HepG2 (cell line): ENCODE results near the gene ZBTB18. TPM values are rescaled to one million over a fixed set of nuclear protein-coding genes. Genes with fewer than 3 reads are reported as not detected.

Source experiments
- DRAP1 ChIP-seq: IDR thresholded peaks from 2 replicates; pipeline ENCODE4 v1.6.1; 2016; ENCODE audit warnings: missing genetic modification reagents, missing compliant biosample characterization
- GZF1 ChIP-seq: sonication (generic); formaldehyde crosslinking; IDR thresholded peaks from 2 replicates; pipeline ENCODE4 v1.5.1; 2020; ENCODE audit warnings: mild to moderate bottlenecking, missing genetic modification reagents
- HNF4A ChIP-seq: sonication (generic); formaldehyde crosslinking; IDR thresholded peaks from 2 replicates; pipeline ENCODE4 v1.4.0; 2020; ENCODE audit warnings: missing genetic modification reagents
- IRX3 ChIP-seq: sonication (generic); formaldehyde crosslinking; IDR thresholded peaks from 2 replicates; pipeline ENCODE4 v1.8.1; 2023; ENCODE audit warnings: mild to moderate bottlenecking, low read depth, missing genetic modification reagents, borderline replicate concordance
- NFE2L1 ChIP-seq: sonication (generic); formaldehyde crosslinking; IDR thresholded peaks from 2 replicates; pipeline ENCODE4 v1.4.0; 2020; ENCODE audit warnings: missing genetic modification reagents, mild to moderate bottlenecking, borderline replicate concordance
- PRPF4 ChIP-seq: fragments of 200-400 bp; formaldehyde crosslinking; IDR thresholded peaks from 2 replicates; pipeline ENCODE4 v1.6.1; 2016; ENCODE audit warnings: low read length, low read depth; ENCODE audit not compliant: poor library complexity, severe bottlenecking
- SIN3B ChIP-seq: fragments of 150-350 bp; IDR thresholded peaks from 2 replicates; pipeline ENCODE4 v1.6.1; 2014; ENCODE audit warnings: low read length
- SP4 ChIP-seq: sonication (generic); formaldehyde crosslinking; IDR thresholded peaks from 2 replicates; pipeline ENCODE4 v1.8.1; 2023; ENCODE audit warnings: mild to moderate bottlenecking, missing genetic modification reagents
- TBP ChIP-seq: sonication (generic); formaldehyde crosslinking; IDR thresholded peaks from 2 replicates; pipeline ENCODE4 v1.5.0; 2020; ENCODE audit warnings: missing genetic modification reagents
- ZBTB37 ChIP-seq: sonication (generic); formaldehyde crosslinking; IDR thresholded peaks from 2 replicates; pipeline ENCODE4 v1.4.0; 2020; ENCODE audit warnings: mild to moderate bottlenecking, missing genetic modification reagents
- ZNF121 ChIP-seq: sonication (generic); formaldehyde crosslinking; IDR thresholded peaks from 2 replicates; pipeline ENCODE4 v1.5.0; 2020; ENCODE audit warnings: mild to moderate bottlenecking, missing genetic modification reagents
- ZNF235 ChIP-seq: sonication (generic); formaldehyde crosslinking; IDR thresholded peaks from 2 replicates; pipeline ENCODE4 v1.8.1; 2023; ENCODE audit warnings: mild to moderate bottlenecking, missing genetic modification reagents, borderline replicate concordance
- ZNF253 ChIP-seq: sonication (generic); formaldehyde crosslinking; IDR thresholded peaks from 2 replicates; pipeline ENCODE4 v1.8.0; 2022; ENCODE audit warnings: mild to moderate bottlenecking, missing genetic modification reagents, borderline replicate concordance
- ZNF263 ChIP-seq: sonication (generic); formaldehyde crosslinking; IDR thresholded peaks from 2 replicates; pipeline ENCODE4 v1.4.0; 2020; ENCODE audit warnings: missing genetic modification reagents
- ZNF3 ChIP-seq: IDR thresholded peaks from 2 replicates; pipeline ENCODE4 v1.7.0; 2017; ENCODE audit warnings: inconsistent platforms
- ZNF44 ChIP-seq: sonication (generic); formaldehyde crosslinking; IDR thresholded peaks from 2 replicates; pipeline ENCODE4 v1.5.1; 2020; ENCODE audit warnings: mild to moderate bottlenecking, missing genetic modification reagents
- ZNF510 ChIP-seq: sonication (generic); formaldehyde crosslinking; IDR thresholded peaks from 2 replicates; pipeline ENCODE4 v1.4.0; 2020; ENCODE audit warnings: low read depth, mild to moderate bottlenecking, missing genetic modification reagents
- ZNF670 ChIP-seq: sonication (generic); formaldehyde crosslinking; IDR thresholded peaks from 2 replicates; pipeline ENCODE4 v1.8.0; 2022; ENCODE audit warnings: mild to moderate bottlenecking, missing genetic modification reagents, borderline replicate concordance
- ZNF746 ChIP-seq: sonication (generic); formaldehyde crosslinking; IDR thresholded peaks from 2 replicates; pipeline ENCODE4 v1.8.0; 2022; ENCODE audit warnings: mild to moderate bottlenecking, missing genetic modification reagents
- ZNF792 ChIP-seq: IDR thresholded peaks from 2 replicates; pipeline ENCODE4 v1.6.1; 2016
- ZSCAN31 ChIP-seq: sonication (generic); formaldehyde crosslinking; IDR thresholded peaks from 2 replicates; pipeline ENCODE4 v1.5.0; 2020; ENCODE audit warnings: low read depth, mild to moderate bottlenecking, missing genetic modification reagents
- polyA plus RNA-seq, 8 experiments: library from polyadenylated mRNA; depleted of rRNA in 3 of 8; stranded (reverse) in 7 of 8; unstranded in 1 of 8; fragments of >200 nt; fragmentation: Illumina TruSeq in 4 of 8; extraction: Trizol in 4 of 8; gene quantifications; 2 replicates each; pipeline versions ENCODE4 v1.2.1 to v1.2.3, GENCODE V29; 2011 to 2016; ENCODE audit warnings: low read depth in 4 of 8, missing spikeins in 1 of 8, mixed read lengths in 1 of 8; ENCODE audit not compliant: insufficient read depth in 1 of 8
- total RNA-seq, 5 experiments: library from RNA; depleted of rRNA; stranded (reverse); fragments of >200 nt; fragmentation: Illumina TruSeq; extraction: Trizol; gene quantifications; 2 replicates each; pipeline ENCODE4 v1.2.3, GENCODE V29; 2016; ENCODE audit warnings: low read depth in 1 of 5
- TF ChIP-seq, protein P1 (sequence below): sonication (generic); formaldehyde crosslinking; IDR thresholded peaks from 2 replicates; pipeline ENCODE4; 2020; ENCODE audit warnings: missing genetic modification reagents, mild to moderate bottlenecking, borderline replicate concordance

ZBTB18 gene
- total and polyA plus RNA-seq, 2 of the 13 experiments (the other 11 are each of a cell fraction or from before 2014, with no cell fraction given) = 3.1 to 4.3 TPM

- TF ChIP-seq ZNF670 (no peak), HNF4A (no peak), ZNF44 (CRISPR knock-in tag) (no peak), SIN3B (no peak), SP4 (CRISPR knock-in tag) (no peak), PRPF4 (no peak), IRX3 (no peak), ZNF510 (CRISPR knock-in tag) (no peak), TBP (CRISPR knock-in tag) (no peak), ZNF263 (CRISPR knock-in tag) (peak; percentile 27; the same call in 1 of the 2 replicates), GZF1 (CRISPR knock-in tag) (0 out of 2 replicates have a peak, but pooled peaks have one; percentile 40), DRAP1 (peak; percentile 13; the same call in 1 of the 2 replicates), ZNF3 (no peak), ZNF746 (CRISPR knock-in tag) (no peak; the same call in 1 of the 2 replicates), ZNF792 (CRISPR knock-in tag) (no peak; the same call in 1 of the 2 replicates), ZBTB37 (CRISPR knock-in tag) (no peak), ZNF235 (CRISPR knock-in tag) (no peak), ZNF121 (CRISPR knock-in tag) (0 out of 2 replicates have a peak, but pooled peaks have one; percentile 18), ZNF253 (CRISPR knock-in tag) (no peak), NFE2L1 (CRISPR knock-in tag) (peak; percentile 60; the same call in 1 of the 2 replicates), ZSCAN31 (CRISPR knock-in tag) (peak; percentile 69; the same call in 1 of the 2 replicates)
- TF ChIP-seq, protein P1, sequence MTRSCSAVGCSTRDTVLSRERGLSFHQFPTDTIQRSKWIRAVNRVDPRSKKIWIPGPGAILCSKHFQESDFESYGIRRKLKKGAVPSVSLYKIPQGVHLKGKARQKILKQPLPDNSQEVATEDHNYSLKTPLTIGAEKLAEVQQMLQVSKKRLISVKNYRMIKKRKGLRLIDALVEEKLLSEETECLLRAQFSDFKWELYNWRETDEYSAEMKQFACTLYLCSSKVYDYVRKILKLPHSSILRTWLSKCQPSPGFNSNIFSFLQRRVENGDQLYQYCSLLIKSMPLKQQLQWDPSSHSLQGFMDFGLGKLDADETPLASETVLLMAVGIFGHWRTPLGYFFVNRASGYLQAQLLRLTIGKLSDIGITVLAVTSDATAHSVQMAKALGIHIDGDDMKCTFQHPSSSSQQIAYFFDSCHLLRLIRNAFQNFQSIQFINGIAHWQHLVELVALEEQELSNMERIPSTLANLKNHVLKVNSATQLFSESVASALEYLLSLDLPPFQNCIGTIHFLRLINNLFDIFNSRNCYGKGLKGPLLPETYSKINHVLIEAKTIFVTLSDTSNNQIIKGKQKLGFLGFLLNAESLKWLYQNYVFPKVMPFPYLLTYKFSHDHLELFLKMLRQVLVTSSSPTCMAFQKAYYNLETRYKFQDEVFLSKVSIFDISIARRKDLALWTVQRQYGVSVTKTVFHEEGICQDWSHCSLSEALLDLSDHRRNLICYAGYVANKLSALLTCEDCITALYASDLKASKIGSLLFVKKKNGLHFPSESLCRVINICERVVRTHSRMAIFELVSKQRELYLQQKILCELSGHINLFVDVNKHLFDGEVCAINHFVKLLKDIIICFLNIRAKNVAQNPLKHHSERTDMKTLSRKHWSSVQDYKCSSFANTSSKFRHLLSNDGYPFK (CRISPR knock-in tag) = no peak
Measured at GRCh38 chr1:244047621-244048255, 3.3 kb upstream of the ZBTB18 start (continued).
